Body of pancreas (tissue), 4 donors: Measurements from ENCODE around the gene MAPT. TPM values are rescaled to one million over a fixed set of nuclear protein-coding genes. Genes with fewer than 3 reads are reported as not detected.
A peak's percentile ranks its signal among the peaks of the same experiment; 100 is the strongest.

ENCODE experiments used
- ATAC-seq: fragments of 150-250 bp; one replicate; pipeline ENCODE4 v1.9.1; 2016
- DNase-seq, 4 donors: peaks; one replicate each; pipeline ENCODE4 v3.0.0-alpha.2; 2019
- H3K27ac ChIP-seq, 4 donors: fragments of 200-600 bp; sonication (generic); 1 replicate in 3 of 4; 2 replicates in 1 of 4; pipeline versions ENCODE4 v1.5.1 to v1.6.1; 2016 to 2019; ENCODE audit warnings: mild to moderate bottlenecking in 1 of 4, mixed read lengths in 1 of 4, moderate library complexity in 1 of 4
- H3K27me3 ChIP-seq, 2 donors: fragments of 200-600 bp; sonication (generic); one replicate each; pipeline ENCODE4 v1.6.0; 2016; ENCODE audit warnings: mild to moderate bottlenecking in 1 of 2
- H3K36me3 ChIP-seq, 2 donors: fragments of 200-600 bp; sonication (generic); replicated peaks in 1 of 2; 2 replicates each; pipeline ENCODE4 v1.5.1; 2016; ENCODE audit warnings: low read depth in 2 of 2; ENCODE audit not compliant: insufficient read depth in 1 of 2
- H3K4me1 ChIP-seq: fragments of 200-600 bp; sonication (generic); one replicate; pipeline ENCODE4 v1.6.0; 2016
- H3K4me3 ChIP-seq, 2 donors: fragments of 200-600 bp; sonication (generic); 1 replicate in 1 of 2; 2 replicates in 1 of 2; pipeline ENCODE4 v1.5.1; 2016 to 2019
- H3K9me3 ChIP-seq, 3 donors: fragments of 200-600 bp; sonication (generic); 1 replicate in 2 of 3; 2 replicates in 1 of 3; pipeline ENCODE4 v1.5.1; 2016
- CTCF ChIP-seq, 7 experiments: fragments of 450-650 bp in 4 of 7; fragments of 200-600 bp in 3 of 7; sonication (generic) in 3 of 7; IDR thresholded peaks; one replicate each; pipeline ENCODE4 v1.5.1; 2016 to 2019; ENCODE audit warnings: antibody characterized with exemption in 7 of 7
- POLR2A ChIP-seq, 3 donors: fragments of 450-650 bp; IDR thresholded peaks; one replicate each; pipeline ENCODE4 v1.6.1; 2016; ENCODE audit warnings: antibody characterized with exemption in 3 of 3, mild to moderate bottlenecking in 2 of 3
- WGBS, 2 donors: methylation state at CpG; one replicate each; pipeline ENCODE4 v1.1.5; 2017; 5-methylcytosine and 5-hydroxymethylcytosine counted together
- intact Hi-C: fragments of 100-400 bp; cut with DNase I; formaldehyde crosslinking; loops from one replicate; pipeline ENCODE4 v1.15.1; 2023
- small RNA-seq: library from RNA; depleted of rRNA; stranded (forward); fragments of <200 nt; gene quantifications from one replicate; pipeline ENCODE3, GENCODE V24; 2016
- total RNA-seq, 2 donors: library from RNA; depleted of rRNA; stranded (reverse); fragments of >200 nt; gene quantifications; one replicate each; pipeline ENCODE4 v1.1.0, GENCODE V29; 2016

The MAPT gene
- total RNA-seq, 2 donors from 2014 or later: 1.6 to 2.3 TPM

- H3K27ac ChIP-seq: peak overlapping the region; percentile 3 to 49 (median 27)
- H3K4me3 ChIP-seq: no peak overlapping the region
- intact Hi-C loops: no loop called here
- peaks cover 3 to 10% of the 10 kb centered on the region in 2 donors for H3K36me3 ChIP-seq
- H3K27me3 ChIP-seq: no peaks in the 10 kb centered on the region
- WGBS, 2 donors: 87 to 92% methylated on average over 1 of the region's 1 CpG
- ATAC-seq (no peak), DNase-seq (no peak)
- H3K4me1 ChIP-seq: peaks cover 39% of the 10 kb centered on the region
- H3K9me3 ChIP-seq: no peaks in the 10 kb centered on the region
- TF ChIP-seq POLR2A (IDR thresholded peaks at IDR 0.05) (no peak), CTCF (IDR thresholded peaks at IDR 0.05) (no peak)
Observed at GRCh38 chr17:46064460-46064859, 170.1 kb downstream of the MAPT start.

- H3K9me3 ChIP-seq: no peaks in the 10 kb centered on the region
- 57 to 61% methylated on average over 5 of the region's 5 CpGs for WGBS, 2 donors
- intact Hi-C loops: no loop called here
- peaks cover 17% of the 10 kb centered on the region for H3K4me1 ChIP-seq
- H3K27ac ChIP-seq: no peak overlapping the region
- no peaks in the 10 kb centered on the region for H3K36me3 ChIP-seq
- DNase-seq (no peak), ATAC-seq (no peak)
- TF ChIP-seq POLR2A (IDR thresholded peaks at IDR 0.05) (no peak), CTCF (IDR thresholded peaks at IDR 0.05) (no peak)
- H3K27me3 ChIP-seq: no peaks in the 10 kb centered on the region
- H3K4me3 ChIP-seq: no peak overlapping the region
Observed at GRCh38 chr17:46071796-46072195, 177.4 kb downstream of the MAPT start.

- no peak overlapping the region for H3K27ac ChIP-seq
- 96 to 100% methylated on average over 1 of the region's 1 CpG for WGBS, 2 donors
- H3K4me1 ChIP-seq: peaks cover 17% of the 10 kb centered on the region
- no peaks in the 10 kb centered on the region for H3K36me3 ChIP-seq
- no peak for ATAC-seq
- intact Hi-C loops: no loop called here
- H3K27me3 ChIP-seq: no peaks in the 10 kb centered on the region
- no peaks in the 10 kb centered on the region for H3K9me3 ChIP-seq
- DNase-seq: no peak
- no peak overlapping the region for H3K4me3 ChIP-seq
- TF ChIP-seq POLR2A (IDR thresholded peaks at IDR 0.05): no peak
- TF ChIP-seq CTCF (IDR thresholded peaks at IDR 0.05): no peak
Observed at GRCh38 chr17:46072998-46073397, 178.6 kb downstream of the MAPT start.

- TF ChIP-seq CTCF (IDR thresholded peaks at IDR 0.05) (no peak), POLR2A (IDR thresholded peaks at IDR 0.05) (no peak)
- intact Hi-C loops: no loop called here
- Histone ChIP-seq H3K27me3 (no peaks in the 10 kb centered on the region), H3K4me1 (peaks cover 26% of the 10 kb centered on the region), H3K4me3 (no peak overlapping the region), H3K27ac (no peak overlapping the region), H3K36me3 (no peaks in the 10 kb centered on the region), H3K9me3 (no peaks in the 10 kb centered on the region)
- DNase-seq (no peak), ATAC-seq (no peak)
- 94 to 96% methylated on average over 1 of the region's 1 CpG for WGBS, 2 donors
Observed at GRCh38 chr17:46074540-46074939, 180.2 kb downstream of the MAPT start.

Small RNAs within 50 kb of the gene (small RNA-seq; reads per million reads assigned to genes)
- gene RF00017: not detected

Other genes with a start within 250 kb of the MAPT start
- gene CRHR1, start 110.2 kb upstream of the MAPT start, total RNA-seq: not detected
- gene SPPL2C, start 49.7 kb upstream of the MAPT start, total RNA-seq: not detected
- not detected for gene STH, start 104.7 kb downstream of the MAPT start, total RNA-seq